ENCODE measurements around the gene FILIP1L.

- TF ChIP-seq SNAI2 (CRISPR knock-in tag; IDR thresholded peaks at IDR 0.05) (no peak), TSHZ2 (CRISPR knock-in tag; IDR thresholded peaks at IDR 0.05) (no peak), PATZ1 (CRISPR knock-in tag; IDR thresholded peaks at IDR 0.05; ENCODE audit: borderline replicate concordance) (no peak), GLIS3 (CRISPR knock-in tag; IDR thresholded peaks at IDR 0.05) (no peak), ESRRG (CRISPR knock-in tag; IDR thresholded peaks at IDR 0.05) (no peak), PPARA (CRISPR knock-in tag; IDR thresholded peaks at IDR 0.05; ENCODE audit: borderline replicate concordance) (no peak), CREB5 (CRISPR knock-in tag; IDR thresholded peaks at IDR 0.05; ENCODE audit: low read depth) (no peak)
Measured at GRCh38 chr3:100010087-100010417, 104.2 kb downstream of the FILIP1L start.
